Epithelial cell of proximal tubule (primary cell): ENCODE data around the gene AKIP1. TPM values are rescaled to one million over a fixed set of nuclear protein-coding genes. Genes with fewer than 3 reads are reported as not detected.
"Not testable (repeated sequence)": the region's sequence is repeated elsewhere in the genome, so short reads cannot be mapped to it uniquely, and the experiment has no call there.

ENCODE experiments used
- DNase-seq: peaks from one replicate; pipeline ENCODE4 v3.0.0-alpha.2; 2011; ENCODE audit warnings: low read depth
- H3K4me3 ChIP-seq: 2 replicates; pipeline ENCODE4 v1.5.1; 2011; ENCODE audit warnings: low read depth, mild to moderate bottlenecking, low read length
- total RNA-seq: library from RNA; depleted of rRNA; stranded (reverse); fragments of >200 nt; gene quantifications from 2 replicates; pipeline ENCODE4 v1.2.3, GENCODE V29; 2015
- TF ChIP-seq, protein P1 (sequence below): conservative IDR thresholded peaks from 2 replicates; pipeline ENCODE4 v1.5.1; 2012; ENCODE audit warnings: low read depth, mild to moderate bottlenecking, low read length

AKIP1 gene
- total RNA-seq, 1 donor from 2014 or later: 49.6 TPM

DNA sequence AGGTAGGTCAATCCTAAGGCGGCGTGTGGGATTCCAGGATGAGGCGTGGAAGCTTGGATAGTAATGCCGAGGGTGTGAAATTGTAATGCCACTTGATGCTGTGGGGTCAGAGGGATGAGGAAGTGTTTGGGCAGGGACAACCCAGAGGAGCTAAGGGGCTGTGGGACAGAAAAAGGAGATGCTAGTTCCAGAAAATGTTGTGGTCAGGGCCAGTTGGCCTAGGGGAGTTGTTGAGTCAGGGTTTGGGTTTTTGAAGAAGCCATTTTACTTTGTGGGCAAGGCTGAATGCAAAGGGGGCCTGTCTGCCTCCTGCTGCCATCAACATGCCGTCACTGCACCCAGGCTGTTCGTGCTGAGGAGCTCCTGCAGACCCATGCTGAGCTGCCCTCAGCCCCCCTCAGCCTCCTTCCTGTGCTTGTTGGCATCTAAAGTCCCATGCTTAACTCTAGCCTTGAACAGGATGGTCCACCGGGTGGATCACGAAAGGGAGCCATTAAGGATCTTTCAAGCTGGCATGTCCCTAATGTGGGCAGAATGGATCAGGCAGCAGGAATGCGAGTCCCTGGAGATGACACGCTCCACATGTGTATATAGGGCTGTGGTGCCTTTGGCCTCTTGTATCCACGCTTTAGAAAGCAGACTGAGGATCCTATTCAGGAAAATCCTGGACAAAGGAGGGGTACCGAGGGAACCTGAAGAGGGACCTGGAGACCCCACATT lies 19.6 kb downstream of the AKIP1 start:
- TF ChIP-seq, protein P1, sequence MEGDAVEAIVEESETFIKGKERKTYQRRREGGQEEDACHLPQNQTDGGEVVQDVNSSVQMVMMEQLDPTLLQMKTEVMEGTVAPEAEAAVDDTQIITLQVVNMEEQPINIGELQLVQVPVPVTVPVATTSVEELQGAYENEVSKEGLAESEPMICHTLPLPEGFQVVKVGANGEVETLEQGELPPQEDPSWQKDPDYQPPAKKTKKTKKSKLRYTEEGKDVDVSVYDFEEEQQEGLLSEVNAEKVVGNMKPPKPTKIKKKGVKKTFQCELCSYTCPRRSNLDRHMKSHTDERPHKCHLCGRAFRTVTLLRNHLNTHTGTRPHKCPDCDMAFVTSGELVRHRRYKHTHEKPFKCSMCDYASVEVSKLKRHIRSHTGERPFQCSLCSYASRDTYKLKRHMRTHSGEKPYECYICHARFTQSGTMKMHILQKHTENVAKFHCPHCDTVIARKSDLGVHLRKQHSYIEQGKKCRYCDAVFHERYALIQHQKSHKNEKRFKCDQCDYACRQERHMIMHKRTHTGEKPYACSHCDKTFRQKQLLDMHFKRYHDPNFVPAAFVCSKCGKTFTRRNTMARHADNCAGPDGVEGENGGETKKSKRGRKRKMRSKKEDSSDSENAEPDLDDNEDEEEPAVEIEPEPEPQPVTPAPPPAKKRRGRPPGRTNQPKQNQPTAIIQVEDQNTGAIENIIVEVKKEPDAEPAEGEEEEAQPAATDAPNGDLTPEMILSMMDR: no peak
- DNase-seq: no peak
- H3K4me3 ChIP-seq: no peak overlapping the region

DNA sequence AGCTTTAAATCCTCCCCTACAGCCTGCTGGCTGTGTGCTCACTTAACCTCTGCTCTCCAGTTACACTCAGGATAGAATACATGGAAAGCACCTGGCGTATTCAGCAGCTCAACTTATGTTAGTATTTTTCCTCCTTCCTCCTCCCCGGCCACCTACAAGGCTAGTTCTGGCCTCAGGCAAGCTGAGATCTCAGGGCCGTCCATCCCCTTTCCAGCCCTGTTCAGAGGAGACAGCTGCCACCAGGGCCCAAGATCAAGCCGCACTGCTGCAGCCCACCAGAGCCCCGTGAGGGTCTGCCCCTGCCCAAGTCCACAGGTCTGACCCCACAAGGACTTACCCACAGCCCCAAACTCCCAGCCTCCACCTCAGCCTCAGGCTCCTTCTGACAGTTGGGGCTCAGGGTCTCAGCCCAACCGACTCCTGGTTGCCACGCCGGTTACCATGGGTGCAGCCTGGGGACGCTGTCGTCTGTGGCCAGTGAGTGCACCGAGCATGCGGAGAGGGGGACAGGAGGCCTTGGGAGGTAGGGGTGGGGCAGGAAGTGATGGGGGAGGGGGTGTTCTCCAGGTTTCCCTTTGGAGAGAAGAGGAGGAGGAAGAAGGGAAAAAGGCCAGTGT lies 21.7 kb downstream of the AKIP1 start, which contains the start of gene C11orf16:
Gene C11orf16 (minus strand): TSS at position 384 of the 617 bp plus-strand sequence. CDS start 639 bp downstream, outside the sequence.
- TF ChIP-seq, protein P1: no peak
- DNase-seq: no peak
- no peak within 1 kb of the TSS for H3K4me3 ChIP-seq

DNA sequence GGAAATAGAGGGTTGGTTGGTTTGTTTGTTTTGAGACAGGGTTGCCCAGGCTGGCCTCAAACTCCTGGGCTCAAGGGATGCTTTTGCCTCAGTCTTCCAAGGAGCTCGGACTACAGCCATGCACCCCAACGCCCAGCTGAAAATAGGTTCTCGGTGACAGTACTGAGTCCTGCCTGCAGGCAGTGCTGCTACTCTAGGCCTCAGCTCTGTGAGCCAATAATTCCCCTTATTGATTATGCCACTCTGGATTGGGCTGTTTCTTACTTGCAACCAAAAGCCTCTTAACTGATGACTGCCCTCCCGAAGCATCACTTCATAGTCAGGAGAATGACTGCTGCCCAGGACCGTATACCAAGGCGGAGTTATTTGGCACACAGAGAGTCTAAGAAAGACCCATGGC lies 22.9 kb downstream of the AKIP1 start:
- no peak for DNase-seq
- no peak overlapping the region for H3K4me3 ChIP-seq
- TF ChIP-seq, protein P1: no peak

DNA sequence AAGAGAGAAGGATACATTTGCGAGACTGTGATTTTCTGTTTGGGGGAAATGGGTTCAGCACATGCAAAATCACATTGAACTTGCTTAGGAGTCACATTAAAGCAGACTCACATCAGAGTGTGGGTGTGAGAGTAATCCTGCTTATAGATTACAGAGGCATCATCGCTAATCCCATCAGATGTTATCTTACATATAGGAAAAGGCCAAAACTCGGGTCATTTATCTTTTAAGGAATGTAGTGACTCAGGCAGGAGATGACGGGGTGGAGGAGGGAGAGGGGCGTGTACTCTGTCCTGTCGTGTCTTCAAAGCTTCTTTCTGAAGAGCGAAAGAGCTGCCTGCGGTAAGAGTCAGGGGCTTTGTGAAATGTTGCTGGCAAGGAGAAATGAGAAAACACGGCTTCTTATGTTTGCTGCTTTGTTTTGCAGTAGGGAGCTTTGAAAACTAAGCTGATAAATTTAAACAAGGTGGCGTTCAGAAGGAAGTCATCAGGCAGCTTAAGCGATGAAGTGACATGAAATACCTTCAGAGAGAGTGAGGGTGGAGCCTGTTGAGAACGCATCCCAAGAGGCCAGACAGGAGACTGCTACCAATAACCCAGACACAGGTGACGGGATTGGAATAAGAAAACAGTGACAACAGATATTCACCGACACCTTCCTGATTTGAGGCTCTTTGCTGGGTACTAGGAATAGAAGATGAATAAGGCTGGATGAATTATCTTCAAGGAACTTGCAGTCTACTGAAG lies 23.9 kb downstream of the AKIP1 start:
- H3K4me3 ChIP-seq: no peak overlapping the region

DNA sequence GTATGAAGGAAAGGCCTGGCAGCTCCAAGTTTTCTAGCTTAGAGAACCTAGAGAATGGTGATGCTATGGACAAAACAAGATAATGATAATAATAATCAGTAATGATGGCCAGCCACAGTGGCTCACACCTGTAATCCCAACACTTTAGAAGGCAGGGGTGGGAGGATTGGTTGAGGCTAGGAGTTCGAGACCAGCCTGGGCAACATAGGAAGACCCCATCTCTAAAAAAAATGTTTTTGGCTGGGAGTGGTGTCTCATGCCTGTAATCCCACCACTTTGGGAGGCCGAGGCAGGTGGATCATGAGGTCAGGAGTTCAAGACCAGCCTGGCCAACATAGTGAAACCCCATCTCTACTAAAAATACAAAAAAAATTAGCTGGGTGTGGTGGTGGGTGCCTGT lies 24.8 kb downstream of the AKIP1 start:
- H3K4me3 ChIP-seq, DNase-seq: not testable (repeated sequence)

More for the DNA sequence above, 23.9 kb downstream of the AKIP1 start:
- TF ChIP-seq, protein P1: no peak
- no peak for DNase-seq

DNA sequence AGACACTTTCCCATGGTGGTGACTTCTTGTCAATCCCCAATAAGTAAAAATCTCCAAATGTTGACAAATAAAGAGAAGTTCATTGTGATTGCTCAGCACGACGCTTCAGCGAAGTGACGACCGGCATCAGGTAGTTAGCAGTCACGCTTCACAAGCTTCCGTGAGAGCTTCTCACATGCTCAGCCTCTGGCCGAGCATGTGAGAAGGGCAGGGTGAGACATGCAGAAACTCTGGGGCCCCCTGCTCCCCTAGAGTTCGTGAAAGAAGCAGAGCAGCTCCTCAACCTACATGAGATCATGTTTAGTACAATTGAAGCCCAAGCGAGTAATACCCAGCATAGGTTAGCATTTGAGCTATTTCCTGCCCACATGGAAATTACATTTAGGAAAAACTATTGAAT lies 26.2 kb downstream of the AKIP1 start:
- TF ChIP-seq, protein P1: no peak
- peak; percentile 36 for DNase-seq
- H3K4me3 ChIP-seq: peak overlapping the region; percentile 16

DNA sequence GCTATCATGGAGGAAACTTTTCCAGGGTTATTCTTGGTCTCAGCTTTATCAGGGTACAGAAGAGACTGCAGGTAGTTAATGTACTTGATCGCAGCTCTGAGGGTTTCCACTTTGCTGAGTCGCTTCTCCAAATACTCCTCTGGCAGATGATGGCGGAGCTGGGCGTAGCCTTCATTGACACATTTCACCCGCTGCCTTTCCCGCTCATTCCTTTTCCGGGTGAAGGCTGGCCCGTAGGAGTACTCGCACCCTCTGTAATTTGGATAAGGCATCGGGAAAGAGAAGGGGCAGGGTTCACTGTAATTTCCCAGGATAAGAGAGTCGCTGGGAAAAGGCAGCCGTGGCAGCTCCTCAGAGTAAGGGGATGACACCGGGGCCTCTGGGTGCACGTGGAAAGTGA lies 26.7 kb downstream of the AKIP1 start:
- TF ChIP-seq, protein P1: no peak
- H3K4me3 ChIP-seq: no peak overlapping the region
- no peak for DNase-seq
